Measurements from ENCODE around the gene RGS1. TPM values are rescaled to one million over a fixed set of nuclear protein-coding genes. Genes with fewer than 3 reads are reported as not detected.

Gene RGS1
- total RNA-seq, 1 experiment from 2014 or later: not detected

- no peak overlapping the region for H3K4ac ChIP-seq (ENCODE audit: low read depth, low read length)
- no peak overlapping the region for H2AK5ac ChIP-seq (ENCODE audit: insufficient read length, low read length)
- no peaks in the 10 kb centered on the region for H3K9me3 ChIP-seq (ENCODE audit: control insufficient read depth, low read depth, low read length)
- H4K20me1 ChIP-seq (ENCODE audit: control insufficient read depth, insufficient read depth, insufficient read length): no peaks in the 10 kb centered on the region
- no peak overlapping the region for H3K9ac ChIP-seq (ENCODE audit: extremely low read depth, insufficient read length, low read length)
- H2AFZ ChIP-seq (ENCODE audit: low read length): no peak overlapping the region
- TF ChIP-seq CTCF (conservative IDR thresholded peaks at IDR 0.05): no peak
- WGBS (ENCODE audit: extremely low coverage, insufficient read length, low lambda C conversion rate): no CpG with 5 or more reads among the region's 1 CpG
- no peak overlapping the region for H4K5ac ChIP-seq (ENCODE audit: insufficient read length, low read depth, low read length)
- no peak overlapping the region for H3K18ac ChIP-seq (ENCODE audit: insufficient read length, low read depth, low read length)
- no peak overlapping the region for H3K27ac ChIP-seq (ENCODE audit: insufficient read length, low read depth, low read length)
- H2BK120ac ChIP-seq (ENCODE audit: low read depth, low read length, poor library complexity, severe bottlenecking): no peak overlapping the region
- peaks cover 9 to 21% of the 10 kb centered on the region in 2 experiments for H3K4me1 Mint-ChIP-seq
- no peak overlapping the region for H3K4me3 Mint-ChIP-seq
- H3K27me3 Mint-ChIP-seq (ENCODE audit: low read depth): no peaks in the 10 kb centered on the region
- no peak overlapping the region for H3K27ac Mint-ChIP-seq
- no peaks in the 10 kb centered on the region for H3K79me2 ChIP-seq (ENCODE audit: insufficient read depth, low read length)
- no peak overlapping the region for H2BK12ac ChIP-seq (ENCODE audit: insufficient read length, low read depth, low read length)
- no peaks in the 10 kb centered on the region for H3K4me1 ChIP-seq (ENCODE audit: insufficient read depth, low read length)
- H3T11ph ChIP-seq (ENCODE audit: low read length): no peak overlapping the region
- no peaks in the 10 kb centered on the region for H3K23me2 ChIP-seq (ENCODE audit: insufficient read length, low read depth, low read length, poor library complexity, severe bottlenecking)
- H3K56ac ChIP-seq (ENCODE audit: insufficient read length, low read depth, low read length): no peak overlapping the region
- H3K14ac ChIP-seq (ENCODE audit: insufficient read depth, low read length): no peak overlapping the region
- no peak overlapping the region for H2BK20ac ChIP-seq (ENCODE audit: low read depth, low read length, poor library complexity, severe bottlenecking)
- no peak overlapping the region for H2BK5ac ChIP-seq (ENCODE audit: insufficient read length, low read length)
- no peaks in the 10 kb centered on the region for H3K36me3 Mint-ChIP-seq (ENCODE audit: insufficient read depth in 1 of 3, low read depth in 3 of 3)
- H3K27me3 ChIP-seq (ENCODE audit: insufficient read depth, low read length): no peaks in the 10 kb centered on the region
- H4K91ac ChIP-seq (ENCODE audit: insufficient read length, low read depth, low read length): no peak overlapping the region
- H3K79me1 ChIP-seq (ENCODE audit: insufficient read depth, low read depth, low read length, poor library complexity, severe bottlenecking): no peaks in the 10 kb centered on the region
- H4K8ac ChIP-seq (replicated peaks; ENCODE audit: insufficient read length, low read depth, low read length): no peak overlapping the region
- DNase-seq: no peak
- no peaks in the 10 kb centered on the region for H3K9me3 Mint-ChIP-seq
- H3K23ac ChIP-seq (ENCODE audit: insufficient read length, low read depth, low read length): no peak overlapping the region
- H2BK15ac ChIP-seq (ENCODE audit: low read depth, low read length): no peak overlapping the region
- no peak overlapping the region for H3K4me2 ChIP-seq (ENCODE audit: insufficient read depth, insufficient read length, low read length)
Measured at GRCh38 chr1:192578144-192578909, 2.8 kb downstream of the RGS1 start.
